Liver (tissue), 3 donors: ENCODE measurements around the gene RUNX1.

ENCODE experiments used
- ATF3 ChIP-seq: IDR thresholded peaks from 2 replicates; pipeline ENCODE4 v1.6.1; 2016; ENCODE audit warnings: antibody characterized with exemption
- CTCF ChIP-seq: fragments of 150-350 bp; IDR thresholded peaks from 2 replicates; pipeline ENCODE4 v1.5.1; 2017; ENCODE audit warnings: improper control_type of control experiment, low read depth, low read length; ENCODE audit not compliant: missing input control
- FOXA1 ChIP-seq: IDR thresholded peaks from 2 replicates; pipeline ENCODE4 v1.6.1; 2016; ENCODE audit warnings: antibody characterized with exemption
- GABPA ChIP-seq, 2 donors: IDR thresholded peaks in 1 of 2; conservative IDR thresholded peaks in 1 of 2; 2 replicates each; pipeline ENCODE4 v1.6.1; 2016; ENCODE audit warnings: antibody characterized with exemption in 2 of 2, mild to moderate bottlenecking in 1 of 2, moderate library complexity in 1 of 2
- HNF4A ChIP-seq, 2 donors: conservative IDR thresholded peaks; 2 replicates each; pipeline ENCODE4 v1.6.1; 2016; ENCODE audit warnings: antibody characterized with exemption in 2 of 2, mild to moderate bottlenecking in 2 of 2
- RAD21 ChIP-seq, 2 donors: IDR thresholded peaks; 2 replicates each; pipeline ENCODE4 v1.6.1; 2016; ENCODE audit warnings: antibody characterized with exemption in 2 of 2, mild to moderate bottlenecking in 2 of 2
- REST ChIP-seq: IDR thresholded peaks from 2 replicates; pipeline ENCODE4 v1.6.1; 2016; ENCODE audit warnings: antibody characterized with exemption, mild to moderate bottlenecking
- SP1 ChIP-seq: IDR thresholded peaks from 2 replicates; pipeline ENCODE4 v1.6.1; 2018; ENCODE audit warnings: antibody characterized with exemption, mild to moderate bottlenecking
- YY1 ChIP-seq: IDR thresholded peaks from 2 replicates; pipeline ENCODE4 v1.6.1; 2016; ENCODE audit warnings: antibody characterized with exemption, mild to moderate bottlenecking
- donor health status: healthy.
- donor health status: healthy.

GRCh38 chr21:34885125-34885524 lies 164.0 kb downstream of the RUNX1 start:
- TF ChIP-seq CTCF, result no peak
- TF ChIP-seq YY1, result no peak
- TF ChIP-seq RAD21 (IDR thresholded peaks at IDR 0.05), result no peak
- TF ChIP-seq ATF3, result no peak
- no peak for TF ChIP-seq FOXA1
- no peak for TF ChIP-seq HNF4A (conservative IDR thresholded peaks at IDR 0.05)
- no peak for TF ChIP-seq SP1
- TF ChIP-seq GABPA (IDR thresholded peaks at IDR 0.05 in 1 of 2, conservative IDR thresholded peaks at IDR 0.05 in 1 of 2), result no peak
- TF ChIP-seq REST, result no peak
